Measurements from ENCODE around the gene SLC25A15.
A peak's percentile ranks its signal among the peaks of the same experiment; 100 is the strongest.
"Not testable (repeated sequence)": the region's sequence is repeated elsewhere in the genome, so short reads cannot be mapped to it uniquely, and the experiment has no call there.

The SLC25A15 gene

DNA sequence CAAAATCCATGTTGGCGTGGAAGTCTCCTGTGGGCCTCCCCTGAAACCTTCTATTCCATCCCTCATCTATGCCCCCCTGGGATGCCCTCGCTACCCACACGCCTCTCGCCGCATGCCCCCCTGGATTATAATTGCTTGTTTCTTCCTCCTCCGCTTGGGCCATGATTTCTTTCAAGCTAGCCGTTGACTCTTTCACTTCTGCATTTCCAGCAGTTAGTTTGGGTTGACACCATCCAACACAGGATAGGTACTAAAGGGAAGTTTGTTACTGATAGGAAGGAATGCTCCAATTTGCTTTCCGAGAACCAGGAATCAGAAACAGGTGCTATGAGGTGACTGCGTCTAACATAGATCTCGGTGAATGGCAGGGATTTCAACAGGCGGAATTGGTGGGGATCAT lies 7.7 kb upstream of the SLC25A15 start:
- no peak for DNase-seq (ENCODE audit: low spot score)

DNA sequence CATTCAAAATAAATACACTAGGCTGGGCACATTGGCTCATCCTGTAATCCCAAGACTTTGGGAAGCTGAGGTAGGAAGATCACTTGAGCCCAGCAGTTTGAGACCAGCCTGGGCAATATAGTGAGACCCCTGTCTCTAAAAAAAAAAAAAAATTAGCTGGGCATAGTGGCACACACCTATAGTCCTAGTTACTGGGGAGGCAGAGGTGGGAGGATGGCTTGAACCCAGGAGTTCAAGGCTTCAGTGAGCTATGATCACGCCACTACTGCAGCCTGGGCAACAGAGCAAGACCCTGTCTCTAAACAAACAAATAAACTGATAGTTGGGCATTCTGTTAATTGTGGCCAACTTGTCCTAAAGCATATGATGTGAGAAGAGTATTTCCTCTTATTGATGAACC lies 6.4 kb upstream of the SLC25A15 start:
- DNase-seq (ENCODE audit: low spot score), result not testable (repeated sequence)

DNA sequence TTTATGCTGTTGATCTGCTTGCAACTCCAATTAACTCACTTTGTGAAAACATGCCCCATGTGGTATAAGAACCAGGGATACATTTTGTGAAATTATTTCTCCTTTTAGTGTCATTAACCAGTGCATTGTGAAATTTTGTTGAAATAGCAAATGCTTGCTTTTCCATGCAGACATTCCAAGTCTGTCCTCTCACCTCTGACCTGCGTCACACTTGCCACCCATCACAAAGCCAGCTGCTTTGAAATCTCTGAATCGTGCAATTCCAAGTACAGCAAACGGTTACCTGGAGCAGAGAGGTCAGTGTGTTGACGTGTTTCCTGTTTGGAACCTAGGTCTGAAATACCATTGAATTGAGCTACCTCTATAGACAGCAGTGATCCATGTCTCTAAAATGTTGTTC lies 4.9 kb upstream of the SLC25A15 start:
- DNase-seq (ENCODE audit: low spot score), result no peak

DNA sequence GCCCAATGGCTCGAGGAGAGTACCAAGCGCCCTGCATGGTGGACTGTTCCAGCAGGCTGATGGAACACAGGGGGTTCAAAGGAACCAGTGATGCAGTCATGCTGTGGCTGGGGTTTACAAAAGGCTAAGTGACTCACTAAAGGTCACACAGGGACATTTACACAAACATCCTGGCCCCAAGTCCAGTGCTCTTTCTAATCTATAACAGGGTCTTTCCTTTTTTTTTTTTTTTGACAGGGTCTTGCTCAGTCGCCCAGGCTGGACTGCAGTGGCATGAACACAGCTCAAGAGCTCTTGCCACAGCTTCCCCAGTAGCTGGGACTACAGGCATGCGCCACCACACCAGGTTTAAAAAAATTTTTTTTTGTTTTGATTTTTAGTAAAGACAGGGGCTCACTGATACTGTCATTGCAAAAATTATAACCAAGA lies 2.8 kb upstream of the SLC25A15 start:
- DNase-seq (ENCODE audit: low spot score), result no peak

DNA sequence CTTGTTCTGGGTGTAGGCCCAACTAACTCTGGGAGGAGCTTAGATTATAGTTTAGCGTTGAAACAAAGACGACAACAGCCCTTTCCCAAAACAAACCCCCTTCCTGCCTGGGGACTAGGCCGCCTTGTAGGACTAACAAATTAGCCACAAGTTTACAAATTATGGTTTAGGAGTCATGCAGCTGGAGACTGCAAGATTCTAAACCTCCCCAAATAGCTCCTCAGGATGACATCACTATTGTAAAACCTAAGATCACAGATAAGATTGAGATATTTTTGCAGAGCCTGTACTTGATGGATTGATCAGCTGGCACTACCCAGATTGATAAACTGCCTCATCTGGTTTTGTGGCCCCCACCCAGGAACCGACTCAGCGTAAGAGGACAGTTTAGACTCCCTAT lies 2.3 kb upstream of the SLC25A15 start:
- no peak for DNase-seq (ENCODE audit: low spot score)

DNA sequence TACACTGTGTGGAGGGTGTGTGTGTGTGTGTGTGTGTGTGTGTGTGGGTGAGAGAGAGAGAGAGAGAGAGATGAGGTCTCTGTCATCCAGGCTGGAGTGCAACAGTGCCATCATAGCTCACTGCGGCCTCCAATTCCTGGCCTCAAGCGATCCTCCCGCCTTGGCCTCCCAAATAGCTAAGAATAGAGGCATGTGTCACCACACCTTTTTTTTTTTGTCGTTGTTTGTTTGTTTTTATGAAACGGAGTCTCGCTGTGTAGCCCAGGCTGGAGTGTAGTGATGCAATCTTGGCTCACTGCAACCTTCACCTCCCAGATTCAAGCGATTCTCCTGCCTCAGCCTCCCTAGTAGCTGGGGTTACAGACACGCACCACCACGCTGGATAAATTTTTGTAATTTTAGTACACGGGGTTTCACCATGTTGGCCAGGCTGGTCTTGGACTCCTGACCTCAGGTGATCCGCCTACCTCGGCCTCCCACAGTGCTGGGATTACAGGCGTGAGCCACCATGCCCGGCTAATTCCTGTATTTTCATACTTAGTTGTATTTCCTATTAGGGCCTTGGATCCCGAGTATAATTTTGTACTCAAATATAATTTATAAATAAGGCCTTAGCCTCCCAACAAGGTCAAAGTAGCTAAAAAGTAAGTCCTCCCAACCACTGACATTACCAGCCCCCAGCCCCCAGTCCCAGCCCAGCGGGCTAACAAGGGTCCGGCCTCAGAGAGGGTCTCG lies 704 bp upstream of the SLC25A15 start:
- DNase-seq (ENCODE audit: low spot score), result not testable (repeated sequence)

DNA sequence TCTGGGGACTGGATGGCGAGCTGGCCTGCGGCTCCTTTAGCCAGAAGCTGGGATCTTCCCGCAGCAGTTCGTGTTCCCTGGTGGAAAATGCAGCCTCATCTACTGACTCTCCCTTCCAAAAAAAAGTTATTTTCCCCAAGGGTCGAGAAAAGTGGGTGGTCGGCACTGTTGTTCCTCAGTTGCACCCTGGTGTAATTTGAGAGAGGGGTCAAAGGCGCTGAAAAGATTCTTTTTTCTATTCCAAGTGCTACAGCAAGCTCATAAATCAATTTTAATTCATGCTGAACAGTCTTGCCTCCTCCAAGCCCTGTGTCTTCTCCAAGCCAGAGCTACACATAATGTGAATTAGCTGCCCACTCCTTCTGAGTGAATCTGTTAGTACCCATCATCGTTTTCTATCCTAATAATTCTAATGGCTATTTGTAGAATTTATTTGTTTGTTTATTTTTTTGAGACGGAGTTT lies 774 bp downstream of the SLC25A15 start:
- DNase-seq (ENCODE audit: low spot score), result no peak

DNA sequence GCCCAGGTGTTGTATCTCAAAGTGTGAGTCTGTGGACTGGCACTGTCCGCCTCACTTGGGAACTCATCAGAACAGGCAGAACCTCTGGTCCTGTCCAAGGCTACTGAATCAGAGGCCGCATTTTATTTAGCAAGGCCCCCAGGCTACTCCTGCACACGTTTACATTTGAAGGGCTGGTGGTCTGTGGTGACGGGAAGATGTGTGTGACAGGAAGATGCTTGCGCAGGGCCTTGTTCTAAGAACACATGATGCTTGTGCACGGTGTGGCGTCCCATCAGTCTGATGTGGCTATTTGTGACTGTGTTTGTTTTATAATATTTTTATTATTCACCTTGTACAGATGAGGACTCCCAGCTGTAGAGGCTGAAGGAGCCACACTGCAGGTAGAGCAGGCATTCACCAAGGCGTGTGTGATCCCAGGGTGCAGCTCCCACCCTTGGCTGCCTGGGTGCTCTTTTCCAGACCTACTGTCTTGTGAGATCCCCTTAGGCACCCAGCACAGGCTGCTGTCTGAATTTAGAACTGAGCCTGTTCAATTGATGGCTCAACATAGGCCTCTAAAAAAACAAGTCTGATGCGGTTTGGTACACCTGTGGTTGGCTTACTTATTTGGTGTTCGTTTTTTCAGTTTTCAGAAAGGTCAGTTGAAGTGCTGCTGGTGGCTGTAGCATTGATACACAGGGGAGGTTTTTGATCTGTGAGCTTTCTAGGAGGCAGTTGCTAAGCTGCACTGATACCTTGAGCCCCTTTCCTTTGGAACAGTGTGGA lies 3.1 kb downstream of the SLC25A15 start:
- DNase-seq (ENCODE audit: low spot score), result no peak

DNA sequence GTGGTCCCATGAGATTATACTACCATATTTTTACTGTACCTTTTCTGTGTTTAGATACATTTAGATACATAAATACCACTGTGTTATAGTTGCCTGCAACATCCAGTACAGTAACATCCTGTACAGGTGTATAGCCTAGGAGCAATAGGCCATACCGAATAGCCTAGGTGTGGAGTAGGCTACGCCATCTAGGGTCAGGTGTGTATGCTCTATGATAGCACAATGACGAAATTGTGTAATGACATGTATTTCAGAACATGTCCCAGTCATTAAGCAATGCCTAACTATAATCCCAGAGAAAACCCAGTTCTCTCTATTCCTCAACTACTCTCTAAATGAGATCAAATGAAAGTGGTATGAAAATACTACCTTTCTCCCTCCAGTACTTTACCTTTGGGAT lies 3.9 kb downstream of the SLC25A15 start:
- no peak for DNase-seq (ENCODE audit: low spot score)

DNA sequence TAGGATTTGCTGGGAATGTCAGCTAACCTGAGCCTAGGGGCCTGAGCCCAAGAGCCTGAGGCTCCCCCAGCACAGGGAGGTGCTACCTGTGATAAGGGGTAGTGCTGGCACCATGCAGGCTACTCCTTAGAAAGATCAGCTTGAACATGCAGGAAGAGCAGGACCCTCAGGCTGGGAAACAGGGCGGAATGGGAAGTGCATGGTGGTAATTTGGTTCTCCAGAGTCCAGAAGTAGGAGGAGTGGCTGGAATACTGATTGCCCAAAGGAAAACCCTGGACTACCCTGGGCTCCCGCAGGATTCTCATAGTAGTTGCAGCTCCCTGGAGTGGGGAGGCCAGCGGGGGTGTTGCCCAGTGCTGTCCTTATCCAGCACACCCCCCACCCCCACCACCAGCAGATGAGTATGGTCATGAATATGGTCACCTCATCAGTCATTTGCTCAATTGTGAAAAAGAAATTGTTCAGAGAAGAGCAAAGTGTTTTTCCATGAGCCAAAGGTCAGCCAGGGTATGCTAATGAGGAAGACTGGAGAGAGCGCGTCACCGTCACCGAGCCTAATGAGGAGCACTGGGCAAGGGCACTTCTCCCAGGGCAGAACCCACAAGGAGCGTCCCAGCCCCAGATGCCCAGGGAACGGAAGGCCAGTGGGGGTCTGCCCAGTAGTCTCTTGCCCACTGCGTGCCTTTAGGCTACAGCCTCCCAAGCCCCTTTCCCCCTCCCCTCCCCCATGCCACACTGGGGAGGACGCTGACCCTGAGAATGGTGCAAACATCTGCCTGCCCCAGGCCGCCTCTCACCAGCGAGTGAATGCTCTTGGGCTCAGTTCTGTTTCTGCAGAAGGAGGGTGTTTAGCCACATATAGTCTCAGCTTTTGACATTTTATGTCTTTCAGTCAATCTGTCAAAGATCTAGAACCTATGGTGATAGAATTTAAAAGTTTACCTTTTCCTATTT lies 5.3 kb downstream of the SLC25A15 start:
- DNase-seq (ENCODE audit: low spot score), result no peak

DNA sequence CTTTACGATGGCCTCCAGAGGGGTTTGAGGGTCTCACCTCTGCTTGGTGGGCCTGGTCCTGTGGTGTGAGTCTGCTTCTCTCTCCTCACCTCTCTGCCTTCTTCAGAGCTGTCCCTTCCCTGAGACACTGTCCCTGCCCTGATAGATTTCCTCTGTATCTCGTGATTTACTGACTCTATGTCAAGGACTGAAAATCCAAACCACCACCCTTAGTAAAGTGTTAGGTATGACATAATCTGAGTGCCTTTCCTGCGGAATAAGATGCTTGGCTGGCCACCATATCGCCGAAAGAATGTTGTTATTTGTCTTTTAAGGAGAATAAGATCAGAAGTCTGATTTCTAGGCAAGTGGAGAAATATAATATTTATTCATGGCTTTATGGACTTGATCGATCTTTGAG lies 7.2 kb downstream of the SLC25A15 start:
- DNase-seq (ENCODE audit: low spot score), result no peak

DNA sequence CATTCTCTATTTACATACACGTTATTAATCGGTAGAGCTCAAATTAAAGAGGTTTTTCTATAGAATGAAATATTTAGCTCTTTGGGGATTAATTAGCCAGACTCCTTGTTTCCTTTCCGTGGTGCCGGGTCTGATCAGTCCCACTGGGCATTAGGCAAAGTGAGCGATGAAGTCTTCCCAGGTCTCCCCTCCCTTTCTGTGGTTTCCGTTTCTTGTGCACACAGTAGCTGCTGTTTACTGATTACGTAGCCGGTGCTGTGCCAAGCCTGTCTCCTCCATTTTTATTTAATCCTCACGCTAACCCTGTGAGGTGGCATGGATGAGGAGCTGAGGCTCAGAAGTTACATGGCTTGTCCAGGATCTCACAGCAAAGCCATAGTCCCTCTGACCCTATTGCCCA lies 9.0 kb downstream of the SLC25A15 start:
- DNase-seq (ENCODE audit: low spot score), result peak; percentile 62

DNA sequence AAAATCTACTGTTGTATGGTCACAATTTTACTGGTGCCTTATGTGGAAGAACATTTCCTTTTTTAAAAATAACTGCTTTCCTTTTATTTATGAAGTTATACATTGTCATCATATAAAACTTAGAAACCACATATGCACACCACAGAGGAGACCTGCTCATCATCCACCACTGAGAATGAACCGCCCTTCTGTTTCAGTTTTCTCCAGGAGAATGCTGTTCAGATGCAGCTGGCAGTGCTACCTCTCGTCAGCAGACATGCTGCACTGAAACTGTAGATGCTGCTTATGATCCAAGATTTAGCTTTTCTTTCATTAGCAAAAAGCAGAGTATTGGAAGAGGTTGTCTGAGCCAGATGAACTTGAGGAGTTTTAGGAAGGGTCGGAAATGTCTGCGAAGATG lies 10.1 kb downstream of the SLC25A15 start:
- no peak for DNase-seq (ENCODE audit: low spot score)

DNA sequence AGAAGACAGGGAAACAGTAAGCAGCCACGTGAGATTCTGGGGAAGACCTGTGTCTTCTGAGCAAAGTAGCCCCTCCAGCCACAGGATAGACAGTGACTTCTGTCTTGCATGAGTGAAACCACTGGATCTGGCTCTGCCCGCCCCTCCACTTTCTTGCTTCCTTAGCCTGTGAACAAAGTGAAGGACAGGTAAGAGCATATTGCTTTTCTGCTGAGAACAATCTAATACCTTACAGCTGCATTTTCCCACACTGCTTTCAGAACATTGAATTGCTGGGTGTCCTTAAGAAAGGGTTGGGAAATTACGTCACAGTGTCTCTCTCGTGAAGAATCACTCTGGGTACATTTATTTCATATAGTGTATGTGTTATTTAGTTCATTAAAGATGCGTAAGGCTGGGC lies 11.1 kb downstream of the SLC25A15 start:
- DNase-seq (ENCODE audit: low spot score), result no peak

DNA sequence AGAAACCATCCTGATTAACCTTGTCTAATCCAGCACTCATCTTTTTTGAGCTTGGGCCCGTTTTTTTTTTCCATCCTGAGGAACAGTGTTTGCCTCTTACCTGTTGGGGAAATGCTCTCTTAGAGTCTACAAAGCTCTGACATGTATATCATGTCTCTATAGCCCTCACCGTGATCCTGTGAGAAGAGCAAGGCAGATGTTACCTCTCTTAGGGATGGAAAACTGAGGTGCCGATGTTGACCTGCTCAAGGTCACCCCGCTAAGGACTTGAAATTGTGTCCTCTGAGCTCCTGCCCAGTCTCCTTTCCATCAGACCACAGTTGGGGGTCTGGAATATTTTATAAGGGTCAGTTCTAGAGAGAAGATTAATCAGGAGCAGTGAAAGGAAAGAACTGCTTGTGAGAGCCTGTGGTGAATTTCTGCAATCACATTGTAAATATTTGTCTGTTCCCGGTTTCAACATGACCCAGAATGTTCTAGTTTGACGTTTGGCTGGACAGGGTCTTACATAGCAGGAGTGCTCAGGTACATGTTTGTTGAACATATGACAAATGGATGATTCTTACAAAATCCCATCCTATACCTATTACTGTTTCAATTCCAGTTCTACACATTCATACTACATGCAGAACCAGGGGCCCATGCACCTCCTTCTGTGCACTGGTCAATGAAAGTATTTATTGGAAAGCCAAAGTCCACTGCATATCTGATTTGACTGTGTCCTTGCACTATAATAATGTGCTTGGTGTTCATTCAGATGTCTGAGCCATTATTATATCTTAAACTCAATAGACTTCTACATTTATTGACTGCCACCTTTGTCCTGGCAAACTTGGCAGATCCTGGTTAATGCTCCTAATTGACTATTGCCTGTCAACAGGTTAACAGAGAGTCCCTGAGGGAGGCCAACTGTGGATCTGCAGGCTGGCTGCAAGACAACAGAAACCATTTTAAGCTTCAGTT lies 12.1 kb downstream of the SLC25A15 start:
- DNase-seq (ENCODE audit: low spot score), result no peak

DNA sequence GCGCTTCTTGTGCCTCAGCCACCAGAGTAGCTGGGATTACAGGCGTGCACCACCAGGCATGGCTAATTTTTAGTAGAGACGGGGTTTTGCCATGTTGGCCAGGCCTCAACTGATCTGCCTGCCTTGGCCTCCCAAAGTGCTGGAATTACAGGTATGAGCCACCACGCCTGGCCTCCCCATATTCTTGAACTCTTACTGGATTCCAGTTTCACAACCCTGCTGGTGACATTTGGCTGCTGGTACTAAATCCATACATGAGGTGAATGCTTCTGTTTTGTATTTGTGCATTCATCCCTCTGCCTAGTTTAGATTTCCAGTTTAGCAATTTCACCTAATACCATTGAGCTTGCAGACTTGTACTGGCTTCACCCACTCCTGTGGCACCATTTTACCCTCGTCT lies 13.9 kb downstream of the SLC25A15 start:
- DNase-seq (ENCODE audit: low spot score), result no peak

DNA sequence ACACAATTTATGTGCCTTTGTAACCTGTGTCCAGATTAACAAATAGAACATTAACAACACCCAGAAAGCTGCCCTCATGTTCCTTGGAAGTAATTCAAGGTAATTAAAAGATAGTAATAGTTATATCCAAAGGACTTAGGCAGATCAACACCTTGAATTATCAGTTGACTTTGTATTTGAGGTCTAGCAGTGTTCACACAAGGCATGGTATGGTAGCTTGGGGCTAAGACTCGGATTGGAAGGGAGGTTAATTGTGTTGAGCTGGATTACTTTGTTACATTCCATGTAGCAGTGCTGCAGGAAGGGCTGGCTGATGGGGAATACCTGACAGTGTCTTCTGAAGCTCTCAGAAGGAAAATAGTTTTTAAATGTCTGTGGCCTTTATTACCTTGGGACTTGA lies 16.8 kb downstream of the SLC25A15 start:
- DNase-seq (ENCODE audit: low spot score), result no peak

DNA sequence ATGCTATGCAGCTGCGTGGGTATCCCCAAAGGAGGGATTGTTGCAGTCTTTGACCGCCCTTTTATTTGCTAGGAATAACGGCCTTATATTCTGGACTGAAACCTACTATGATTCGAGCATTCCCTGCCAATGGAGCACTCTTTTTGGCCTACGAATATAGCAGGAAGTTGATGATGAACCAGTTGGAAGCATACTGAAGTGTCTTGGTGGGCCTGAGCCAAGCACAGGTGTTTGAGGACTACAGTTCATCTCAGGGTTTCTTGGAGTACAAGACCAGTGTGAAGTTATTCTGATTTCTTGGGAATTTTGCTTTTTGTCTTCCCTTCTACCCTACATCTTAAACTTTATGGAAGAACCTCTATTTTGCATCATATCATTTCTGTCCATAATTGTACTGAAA lies 20.1 kb downstream of the SLC25A15 start:
- DNase-seq (ENCODE audit: low spot score), result no peak

DNA sequence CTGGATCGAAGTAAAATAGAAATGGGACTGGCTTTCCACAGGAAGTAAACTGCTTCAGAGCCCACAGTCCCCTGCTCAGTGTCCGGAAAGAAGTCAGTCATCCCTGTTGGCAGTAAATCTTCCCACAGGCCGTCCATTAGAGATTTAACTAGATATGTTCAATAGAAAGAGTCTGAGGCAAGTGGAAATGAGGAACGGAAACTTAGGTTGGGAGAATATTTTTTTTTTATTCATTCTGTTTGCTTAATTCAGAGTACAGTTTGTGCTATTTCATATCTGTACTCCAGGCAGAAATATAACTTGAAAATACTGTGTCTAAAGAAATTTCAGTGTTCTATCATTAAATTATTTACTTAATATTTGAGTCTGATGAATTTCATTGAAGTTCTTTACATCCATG lies 22.7 kb downstream of the SLC25A15 start:
- no peak for DNase-seq (ENCODE audit: low spot score)

DNA sequence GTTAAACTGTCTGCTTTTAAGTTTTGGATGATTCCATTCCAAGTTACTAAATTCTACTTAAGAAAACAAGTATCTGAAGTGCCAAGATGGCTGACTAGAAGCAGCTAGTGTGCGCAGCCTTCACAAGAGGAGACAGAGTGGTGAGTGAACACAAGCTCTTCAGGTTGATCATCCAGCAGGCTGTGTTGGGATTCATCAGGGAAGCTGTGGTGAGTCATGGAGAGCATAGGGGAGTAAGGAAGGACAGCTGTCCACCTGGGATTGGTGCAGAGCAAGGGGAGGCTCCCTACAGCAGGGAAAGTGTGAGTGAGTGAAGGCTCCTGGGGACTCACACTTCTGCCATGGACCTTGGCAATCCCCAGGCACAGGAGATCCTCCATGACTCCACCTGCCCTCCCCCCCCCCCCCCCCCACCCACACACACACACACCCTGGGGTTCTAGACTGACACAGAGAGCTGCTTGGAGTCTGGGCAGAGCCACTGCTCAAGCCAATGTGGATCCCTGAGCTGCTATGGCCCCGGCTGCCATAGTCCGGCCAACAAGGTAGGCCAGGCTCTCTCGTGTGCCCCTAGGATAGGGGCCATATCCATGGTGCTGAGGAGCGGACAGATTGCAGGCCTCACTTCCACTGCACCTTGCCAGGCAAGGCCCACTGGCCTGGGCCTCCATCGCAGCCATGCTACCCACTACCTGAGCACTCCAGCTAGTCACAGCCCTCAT lies 23.5 kb downstream of the SLC25A15 start:
- DNase-seq (ENCODE audit: low spot score), result no peak
